Heart left ventricle (tissue), 13 donors: ENCODE data around the gene FRMD4B.

Experiments
- CTCF ChIP-seq, 12 donors: fragments of 200-600 bp; sonication (generic) in 4 of 12; IDR thresholded peaks; one replicate each; pipeline versions ENCODE4 v1.5.0 to v1.8.0; 2018 to 2022; ENCODE audit warnings: antibody characterized with exemption in 12 of 12, mild to moderate bottlenecking in 5 of 12
- POLR2A ChIP-seq, 2 donors: fragments of 450-650 bp; IDR thresholded peaks; one replicate each; pipeline ENCODE4 v1.6.1; 2017; ENCODE audit warnings: antibody characterized with exemption in 2 of 2, mild to moderate bottlenecking in 2 of 2, moderate library complexity in 2 of 2
- donor health status: ischemic (EF 13 %, LVEDD 7.1; RV severe dilation, severe dysfunction).
- donor health status: DM: no; HTN: yes; CAD: no.
- donor health status: DM: no; HTN: no; CAD: no.
- donor health status: ischemic (EF 25% LVEDD 6.9; RV normal size, moderate dysfunction).
- donor health status: ischemic (EF 25% LVEDD 5.7; RV mildly dilated, moderate dysfunction).
- donor health status: ischemic (EF 35%, LVEDD 5.7; RV mildly dilated, moderate dysfunction).
- donor health status: nonischemic (EF 11% LVEDD 7.7; RV severe dilation, severe dysfunction).
- donor health status: DM: yes; HTN: yes; CAD: no.
- donor health status: PGD.
- donor health status: ischemic (EF 29% LVEDD 5.4; RV normal size, mild dysfunction).
- donor health status: nonischemic (EF 23%, LVEDD 6.1; RV moderate dilation, normal function).

GRCh38 chr3:69352305-69353087, 33.4 kb downstream of the FRMD4B start:
- no peak for TF ChIP-seq CTCF (IDR thresholded peaks at IDR 0.05)
- no peak for TF ChIP-seq POLR2A (IDR thresholded peaks at IDR 0.05)
